Lower leg skin (tissue), 3 donors: ENCODE results near the gene UBASH3A.

Experiments used
- POLR2A ChIP-seq, 2 donors: fragments of 450-650 bp; IDR thresholded peaks; one replicate each; pipeline ENCODE4 v1.6.1; 2016 to 2017; ENCODE audit warnings: antibody characterized with exemption in 2 of 2, mild to moderate bottlenecking in 1 of 2, moderate library complexity in 1 of 2
- TF ChIP-seq, protein P1 (sequence below), 3 donors: fragments of 450-650 bp; IDR thresholded peaks; one replicate each; pipeline ENCODE4 v1.5.1; 2016; ENCODE audit warnings: antibody characterized with exemption in 3 of 3, mild to moderate bottlenecking in 3 of 3, moderate library complexity in 2 of 3

DNA sequence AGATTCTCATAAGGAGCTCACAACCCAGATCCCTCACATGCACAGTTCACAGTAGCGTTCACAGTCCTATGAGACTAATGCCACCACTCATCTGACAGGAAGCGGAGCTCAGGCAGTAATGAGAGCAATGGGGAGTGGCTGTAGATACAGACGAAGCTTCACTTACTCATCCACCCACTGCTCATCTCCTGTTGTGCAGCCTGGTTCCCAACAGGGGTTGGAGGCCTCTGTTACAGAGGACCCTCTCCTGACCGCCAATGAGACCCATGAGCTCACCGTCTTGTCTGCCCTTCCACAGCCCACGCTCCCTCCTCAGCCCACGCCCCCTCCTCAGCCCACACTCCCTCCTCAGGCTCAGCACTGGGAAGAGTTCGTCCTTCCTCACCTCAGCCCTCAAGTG lies 52.8 kb downstream of the UBASH3A start:
- TF ChIP-seq, protein P1, sequence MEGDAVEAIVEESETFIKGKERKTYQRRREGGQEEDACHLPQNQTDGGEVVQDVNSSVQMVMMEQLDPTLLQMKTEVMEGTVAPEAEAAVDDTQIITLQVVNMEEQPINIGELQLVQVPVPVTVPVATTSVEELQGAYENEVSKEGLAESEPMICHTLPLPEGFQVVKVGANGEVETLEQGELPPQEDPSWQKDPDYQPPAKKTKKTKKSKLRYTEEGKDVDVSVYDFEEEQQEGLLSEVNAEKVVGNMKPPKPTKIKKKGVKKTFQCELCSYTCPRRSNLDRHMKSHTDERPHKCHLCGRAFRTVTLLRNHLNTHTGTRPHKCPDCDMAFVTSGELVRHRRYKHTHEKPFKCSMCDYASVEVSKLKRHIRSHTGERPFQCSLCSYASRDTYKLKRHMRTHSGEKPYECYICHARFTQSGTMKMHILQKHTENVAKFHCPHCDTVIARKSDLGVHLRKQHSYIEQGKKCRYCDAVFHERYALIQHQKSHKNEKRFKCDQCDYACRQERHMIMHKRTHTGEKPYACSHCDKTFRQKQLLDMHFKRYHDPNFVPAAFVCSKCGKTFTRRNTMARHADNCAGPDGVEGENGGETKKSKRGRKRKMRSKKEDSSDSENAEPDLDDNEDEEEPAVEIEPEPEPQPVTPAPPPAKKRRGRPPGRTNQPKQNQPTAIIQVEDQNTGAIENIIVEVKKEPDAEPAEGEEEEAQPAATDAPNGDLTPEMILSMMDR (IDR thresholded peaks at IDR 0.05), result no peak
- TF ChIP-seq POLR2A (IDR thresholded peaks at IDR 0.05), result no peak
